Measurements from ENCODE around the gene KRT74.

- no peak for TF ChIP-seq TAF1 (IDR thresholded peaks at IDR 0.05; ENCODE audit: low read depth, low read length)
- no peak for TF ChIP-seq POLR2AphosphoS5 (IDR thresholded peaks at IDR 0.05; ENCODE audit: low read depth, low read length)
Observed at GRCh38 chr12:52605542-52605941, 31.9 kb upstream of the KRT74 start.

Data from GM12891 (cell line).